ENCODE results near the gene UTF1.
"Not testable (repeated sequence)": the region's sequence is repeated elsewhere in the genome, so short reads cannot be mapped to it uniquely, and the experiment has no call there.

DNA sequence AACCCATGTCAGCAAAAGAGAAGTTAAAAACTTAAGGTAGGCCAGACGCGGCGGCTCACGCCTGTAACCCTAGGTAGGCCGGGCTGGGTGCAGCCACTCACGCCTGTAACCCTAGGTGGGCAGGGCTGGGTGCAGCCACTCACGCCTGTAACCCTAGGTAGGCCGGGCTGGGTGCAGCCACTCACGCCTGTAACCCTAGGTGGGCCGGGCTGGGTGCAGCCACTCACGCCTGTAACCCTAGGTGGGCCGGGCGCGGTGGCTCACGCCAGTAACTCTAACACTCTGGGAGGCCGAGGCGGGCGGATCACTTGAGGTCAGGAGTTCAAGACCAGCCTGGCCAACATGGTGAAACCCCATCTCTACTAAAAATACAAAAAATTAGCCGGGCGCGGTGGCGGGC lies 8.3 kb upstream of the UTF1 start:
- TF ChIP-seq POLR2A, POLR2AphosphoS5 (IDR thresholded peaks at IDR 0.05; ENCODE audit: low read depth, low read length): not testable (repeated sequence)
